C4-2B (cell line): ENCODE measurements around the gene KRT20.

Source experiments
- ZFX ChIP-seq: fragments of 450-650 bp; IDR thresholded peaks from 2 replicates; pipeline ENCODE4 v1.6.1; 2017
- TF ChIP-seq, protein P1 (sequence below): fragments of 450-650 bp; conservative IDR thresholded peaks from 2 replicates; pipeline ENCODE4 v1.5.1; 2017; ENCODE audit warnings: mild to moderate bottlenecking

DNA sequence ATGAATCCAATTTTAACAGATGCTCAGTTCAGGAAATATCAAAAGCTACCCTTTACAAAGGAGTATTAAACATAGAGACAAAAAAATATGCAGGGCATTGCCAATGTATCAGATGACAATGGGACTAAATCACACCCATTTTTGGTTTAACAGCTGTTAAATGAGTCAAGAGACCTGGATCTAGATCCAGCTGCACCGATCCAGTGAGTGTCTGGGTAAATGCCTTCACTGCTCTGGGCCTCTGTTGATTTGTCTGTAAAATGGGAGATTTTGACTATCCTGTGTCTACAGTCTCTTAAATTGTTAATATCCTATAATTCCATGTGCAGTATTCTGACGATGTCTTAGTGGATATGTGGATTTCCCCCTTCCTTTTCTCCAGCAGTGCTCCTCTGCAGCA, 36.0 kb upstream of the KRT20 start:
- TF ChIP-seq, protein P1, sequence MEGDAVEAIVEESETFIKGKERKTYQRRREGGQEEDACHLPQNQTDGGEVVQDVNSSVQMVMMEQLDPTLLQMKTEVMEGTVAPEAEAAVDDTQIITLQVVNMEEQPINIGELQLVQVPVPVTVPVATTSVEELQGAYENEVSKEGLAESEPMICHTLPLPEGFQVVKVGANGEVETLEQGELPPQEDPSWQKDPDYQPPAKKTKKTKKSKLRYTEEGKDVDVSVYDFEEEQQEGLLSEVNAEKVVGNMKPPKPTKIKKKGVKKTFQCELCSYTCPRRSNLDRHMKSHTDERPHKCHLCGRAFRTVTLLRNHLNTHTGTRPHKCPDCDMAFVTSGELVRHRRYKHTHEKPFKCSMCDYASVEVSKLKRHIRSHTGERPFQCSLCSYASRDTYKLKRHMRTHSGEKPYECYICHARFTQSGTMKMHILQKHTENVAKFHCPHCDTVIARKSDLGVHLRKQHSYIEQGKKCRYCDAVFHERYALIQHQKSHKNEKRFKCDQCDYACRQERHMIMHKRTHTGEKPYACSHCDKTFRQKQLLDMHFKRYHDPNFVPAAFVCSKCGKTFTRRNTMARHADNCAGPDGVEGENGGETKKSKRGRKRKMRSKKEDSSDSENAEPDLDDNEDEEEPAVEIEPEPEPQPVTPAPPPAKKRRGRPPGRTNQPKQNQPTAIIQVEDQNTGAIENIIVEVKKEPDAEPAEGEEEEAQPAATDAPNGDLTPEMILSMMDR = no peak
- no peak for TF ChIP-seq ZFX
